ENCODE results near the gene FGFR4.

- TF ChIP-seq CTCF (IDR thresholded peaks at IDR 0.05) (no peak), POLR2A (IDR thresholded peaks at IDR 0.05) (no peak)
Measured at GRCh38 chr5:177124486-177124991, 37.8 kb downstream of the FGFR4 start.

Data from esophagus squamous epithelium (tissue), 4 donors.